Vagina (tissue), 2 donors: ENCODE measurements around the gene KIF27. TPM values are rescaled to one million over a fixed set of nuclear protein-coding genes. Genes with fewer than 3 reads are reported as not detected.
A peak's percentile ranks its signal among the peaks of the same experiment; 100 is the strongest.

Experiments
- DNase-seq, 2 donors: peaks; one replicate each; pipeline ENCODE4 v3.0.0-alpha.2; 2017; ENCODE audit errors: extremely low spot score in 2 of 2
- H3K27ac ChIP-seq: fragments of 200-600 bp; sonication (generic); one replicate; pipeline ENCODE4 v1.5.1; 2019
- H3K27me3 ChIP-seq: fragments of 200-600 bp; sonication (generic); one replicate; pipeline ENCODE4 v1.5.1; 2019
- H3K36me3 ChIP-seq, 2 donors: fragments of 200-600 bp; sonication (generic); one replicate each; pipeline ENCODE4 v1.5.1; 2017 to 2019
- H3K4me1 ChIP-seq: fragments of 200-600 bp; sonication (generic); one replicate; pipeline ENCODE4 v1.5.1; 2019
- H3K4me3 ChIP-seq, 2 donors: fragments of 200-600 bp; sonication (generic); 1 replicate in 1 of 2; 2 replicates in 1 of 2; pipeline ENCODE4 v1.5.1; 2016 to 2019
- H3K9me3 ChIP-seq: fragments of 200-600 bp; sonication (generic); one replicate; pipeline ENCODE4 v1.5.1; 2019
- POLR2A ChIP-seq, 2 donors: fragments of 450-650 bp; IDR thresholded peaks; one replicate each; pipeline ENCODE4 v1.6.1; 2017; ENCODE audit warnings: antibody characterized with exemption in 2 of 2, mild to moderate bottlenecking in 2 of 2, moderate library complexity in 2 of 2
- POLR2AphosphoS5 ChIP-seq, 2 donors: sonication (generic); formaldehyde crosslinking; IDR thresholded peaks; one replicate each; pipeline ENCODE4 v1.9.0; 2017; ENCODE audit warnings: antibody characterized with exemption in 2 of 2, mild to moderate bottlenecking in 2 of 2, low read depth in 1 of 2; ENCODE audit not compliant: insufficient read depth in 1 of 2
- intact Hi-C: fragments of 100-400 bp; cut with DNase I; formaldehyde crosslinking; loops from one replicate; pipeline ENCODE4 v1.15.1; 2023
- microRNA-seq: library from miRNA; unstranded; fragments of <30 nt; microRNA quantifications from one replicate; pipeline ENCODE4, GENCODE V29; 2017; ENCODE audit warnings: borderline number of aligned reads, borderline replicate concordance
- total RNA-seq: library from RNA; depleted of rRNA; stranded (reverse); fragments of >200 nt; gene quantifications from one replicate; pipeline ENCODE4 v1.2.3, GENCODE V29; 2016
- TF ChIP-seq, protein P1 (sequence below), 3 experiments: fragments of 450-650 bp in 2 of 3; fragments of 200-600 bp in 1 of 3; sonication (generic) in 1 of 3; IDR thresholded peaks; one replicate each; pipeline ENCODE4 v1.5.1; 2017 to 2019; ENCODE audit warnings: antibody characterized with exemption in 3 of 3, mild to moderate bottlenecking in 2 of 3, moderate library complexity in 2 of 3

Gene KIF27
- total RNA-seq, 1 donor from 2014 or later = 6.1 TPM

GRCh38 chr9:83800236-83801033, 120.8 kb downstream of the KIF27 start:
- intact Hi-C loops = no loop called here
- Histone ChIP-seq H3K27me3 (no peaks in the 10 kb centered on the region), H3K4me1 (no peaks in the 10 kb centered on the region), H3K36me3 (peaks cover 3 to 8% of the 10 kb centered on the region in 2 donors), H3K9me3 (no peaks in the 10 kb centered on the region), H3K4me3 (no peak overlapping the region), H3K27ac (no peak overlapping the region)
- TF ChIP-seq POLR2A (IDR thresholded peaks at IDR 0.05) = no peak
- TF ChIP-seq POLR2AphosphoS5 (IDR thresholded peaks at IDR 0.05; ENCODE audit: insufficient read depth in 1 of 2, low read depth in 1 of 2) = no peak
- DNase-seq = no peak

GRCh38 chr9:83794051-83794450, 127.2 kb downstream of the KIF27 start:
- intact Hi-C loops = no loop called here
- TF ChIP-seq, protein P1, sequence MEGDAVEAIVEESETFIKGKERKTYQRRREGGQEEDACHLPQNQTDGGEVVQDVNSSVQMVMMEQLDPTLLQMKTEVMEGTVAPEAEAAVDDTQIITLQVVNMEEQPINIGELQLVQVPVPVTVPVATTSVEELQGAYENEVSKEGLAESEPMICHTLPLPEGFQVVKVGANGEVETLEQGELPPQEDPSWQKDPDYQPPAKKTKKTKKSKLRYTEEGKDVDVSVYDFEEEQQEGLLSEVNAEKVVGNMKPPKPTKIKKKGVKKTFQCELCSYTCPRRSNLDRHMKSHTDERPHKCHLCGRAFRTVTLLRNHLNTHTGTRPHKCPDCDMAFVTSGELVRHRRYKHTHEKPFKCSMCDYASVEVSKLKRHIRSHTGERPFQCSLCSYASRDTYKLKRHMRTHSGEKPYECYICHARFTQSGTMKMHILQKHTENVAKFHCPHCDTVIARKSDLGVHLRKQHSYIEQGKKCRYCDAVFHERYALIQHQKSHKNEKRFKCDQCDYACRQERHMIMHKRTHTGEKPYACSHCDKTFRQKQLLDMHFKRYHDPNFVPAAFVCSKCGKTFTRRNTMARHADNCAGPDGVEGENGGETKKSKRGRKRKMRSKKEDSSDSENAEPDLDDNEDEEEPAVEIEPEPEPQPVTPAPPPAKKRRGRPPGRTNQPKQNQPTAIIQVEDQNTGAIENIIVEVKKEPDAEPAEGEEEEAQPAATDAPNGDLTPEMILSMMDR (IDR thresholded peaks at IDR 0.05) = no peak
- no peak for TF ChIP-seq POLR2AphosphoS5 (IDR thresholded peaks at IDR 0.05; ENCODE audit: insufficient read depth in 1 of 2, low read depth in 1 of 2)
- H3K27ac ChIP-seq = no peak overlapping the region
- no peak for DNase-seq
- peaks cover 3 to 8% of the 10 kb centered on the region in 2 donors for H3K36me3 ChIP-seq
- no peaks in the 10 kb centered on the region for H3K27me3 ChIP-seq
- H3K4me3 ChIP-seq = no peak overlapping the region
- no peaks in the 10 kb centered on the region for H3K9me3 ChIP-seq
- no peaks in the 10 kb centered on the region for H3K4me1 ChIP-seq

DNA sequence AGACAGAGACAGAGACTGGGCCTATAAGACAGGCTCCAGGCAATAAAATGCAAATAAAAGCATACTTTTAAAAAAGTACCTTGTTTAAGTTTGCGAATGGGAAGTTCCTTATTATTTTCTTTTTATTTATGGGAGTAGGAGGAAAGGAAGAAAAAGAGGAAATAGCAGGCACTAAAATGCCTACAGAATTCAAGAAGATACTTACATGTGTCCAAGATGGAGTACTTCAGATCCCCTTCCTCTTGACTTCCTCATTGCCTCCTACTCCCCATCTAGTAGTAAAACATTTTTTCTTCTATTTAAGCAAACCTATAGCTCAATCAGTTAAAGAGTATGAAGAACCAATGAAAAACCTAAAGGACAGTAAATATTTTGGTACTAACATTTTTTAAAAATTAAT, 128.5 kb downstream of the KIF27 start:
- DNase-seq = no peak
- H3K27ac ChIP-seq = no peak overlapping the region
- H3K4me3 ChIP-seq = no peak overlapping the region
- H3K36me3 ChIP-seq = no peaks in the 10 kb centered on the region
- H3K9me3 ChIP-seq = no peaks in the 10 kb centered on the region
- no peaks in the 10 kb centered on the region for H3K4me1 ChIP-seq
- TF ChIP-seq POLR2A (IDR thresholded peaks at IDR 0.05) = no peak
- TF ChIP-seq, protein P1 (IDR thresholded peaks at IDR 0.05) = no peak
- TF ChIP-seq POLR2AphosphoS5 (IDR thresholded peaks at IDR 0.05; ENCODE audit: insufficient read depth in 1 of 2, low read depth in 1 of 2) = no peak
- no peaks in the 10 kb centered on the region for H3K27me3 ChIP-seq
- intact Hi-C loops = no loop called here

Small RNAs within 50 kb of the gene (microRNA-seq; reads per million reads assigned to microRNA genes)
- 37.8 reads per million, percentile 40 among the genes with 10 or more reads in this experiment for gene MIR7-1

Other genes with a start within 250 kb of the KIF27 start
- 90.8 TPM for gene UBQLN1, start 213.5 kb downstream of the KIF27 start, total RNA-seq
- 4.4 TPM for gene GKAP1, start 103.7 kb downstream of the KIF27 start, total RNA-seq
- 409 TPM for gene HNRNPK, start 58.8 kb upstream of the KIF27 start, total RNA-seq
- 2.9 TPM for gene RMI1, start 59.4 kb upstream of the KIF27 start, total RNA-seq